Ascending aorta (tissue), 2 donors: ENCODE results near the gene IFT52. TPM values are rescaled to one million over a fixed set of nuclear protein-coding genes. Genes with fewer than 3 reads are reported as not detected.

ENCODE experiments used
- DNase-seq, 2 donors: peaks; one replicate each; pipeline ENCODE4 v3.0.0-alpha.2; 2019; ENCODE audit warnings: low spot score in 2 of 2
- H3K27ac ChIP-seq, 2 donors: fragments of 200-600 bp; sonication (generic); one replicate each; pipeline ENCODE4 v1.5.1; 2016 to 2017; ENCODE audit warnings: mild to moderate bottlenecking in 1 of 2
- H3K27me3 ChIP-seq: fragments of 200-600 bp; sonication (generic); one replicate; pipeline ENCODE4 v1.5.1; 2017
- H3K36me3 ChIP-seq, 2 donors: fragments of 200-600 bp; sonication (generic); one replicate each; pipeline ENCODE4 v1.5.1; 2016
- H3K4me1 ChIP-seq, 2 donors: fragments of 200-600 bp; sonication (generic); one replicate each; pipeline ENCODE4 v1.5.1; 2016 to 2017; ENCODE audit warnings: mild to moderate bottlenecking in 1 of 2
- H3K4me3 ChIP-seq, 2 donors: fragments of 200-600 bp; sonication (generic); one replicate each; pipeline ENCODE4 v1.5.1; 2016 to 2017; ENCODE audit warnings: mild to moderate bottlenecking in 1 of 2
- H3K9me3 ChIP-seq, 2 donors: fragments of 200-600 bp; sonication (generic); one replicate each; pipeline ENCODE4 v1.5.1; 2016
- CTCF ChIP-seq, 3 experiments: fragments of 200-600 bp in 2 of 3; fragments of 450-650 bp in 1 of 3; sonication (generic) in 2 of 3; IDR thresholded peaks; one replicate each; pipeline ENCODE4 v1.5.1; 2016 to 2019; ENCODE audit warnings: antibody characterized with exemption in 3 of 3, mild to moderate bottlenecking in 1 of 3, moderate library complexity in 1 of 3
- intact Hi-C: fragments of 100-400 bp; cut with DNase I; formaldehyde crosslinking; loops from one replicate; pipeline ENCODE4 v1.15.1; 2023
- total RNA-seq: library from RNA; depleted of rRNA; stranded (reverse); fragments of >200 nt; gene quantifications from one replicate; pipeline ENCODE4 v1.1.0, GENCODE V29; 2016

The IFT52 gene
- total RNA-seq, 1 donor from 2014 or later: 15.2 TPM

- no peaks in the 10 kb centered on the region for H3K9me3 ChIP-seq
- no peak for TF ChIP-seq CTCF (IDR thresholded peaks at IDR 0.05)
Observed at GRCh38 chr20:43554369-43554768, 36.4 kb upstream of the IFT52 start.

GRCh38 chr20:43558412-43559146, 32.2 kb upstream of the IFT52 start, which contains the start of gene SGK2:
Gene SGK2, plus strand, starts transcription at chr20:43559027. Its CDS starts 7,469 bp downstream, at chr20:43566496.
- TF ChIP-seq CTCF (IDR thresholded peaks at IDR 0.05): no peak
- DNase-seq: no peak
- Histone ChIP-seq H3K27me3 (no peaks in the 10 kb centered on the region), H3K4me3 (no peak within 1 kb of the TSS), H3K36me3 (no peaks in the 10 kb centered on the region), H3K27ac (no peak within 1 kb of the TSS), H3K9me3 (no peaks in the 10 kb centered on the region), H3K4me1 (no peaks in the 10 kb centered on the region)
- intact Hi-C loops: no loop called here

More at GRCh38 chr20:43554369-43554768, 36.4 kb upstream of the IFT52 start:
- Histone ChIP-seq H3K27me3 (no peaks in the 10 kb centered on the region), H3K4me1 (no peaks in the 10 kb centered on the region), H3K27ac (no peak overlapping the region), H3K36me3 (no peaks in the 10 kb centered on the region), H3K4me3 (no peak overlapping the region)
- DNase-seq: no peak
- intact Hi-C loops: no loop called here

- Histone ChIP-seq H3K27ac (no peak overlapping the region), H3K9me3 (no peaks in the 10 kb centered on the region), H3K4me1 (no peaks in the 10 kb centered on the region), H3K4me3 (no peak overlapping the region), H3K27me3 (no peaks in the 10 kb centered on the region), H3K36me3 (no peaks in the 10 kb centered on the region)
- intact Hi-C loops: no loop called here
- no peak for DNase-seq
- TF ChIP-seq CTCF (IDR thresholded peaks at IDR 0.05): no peak
Observed at GRCh38 chr20:43559147-43559987, 31.4 kb upstream of the IFT52 start.

- intact Hi-C loops: no loop called here
- Histone ChIP-seq H3K4me1 (no peaks in the 10 kb centered on the region), H3K27ac (no peak overlapping the region), H3K9me3 (no peaks in the 10 kb centered on the region), H3K4me3 (no peak overlapping the region), H3K27me3 (no peaks in the 10 kb centered on the region), H3K36me3 (no peaks in the 10 kb centered on the region)
- no peak for DNase-seq
- no peak for TF ChIP-seq CTCF (IDR thresholded peaks at IDR 0.05)
Observed at GRCh38 chr20:43560974-43561373, 29.8 kb upstream of the IFT52 start.

GRCh38 chr20:43563429-43563828, 27.3 kb upstream of the IFT52 start:
- TF ChIP-seq CTCF (IDR thresholded peaks at IDR 0.05): no peak

More at GRCh38 chr20:43563429-43563828, 27.3 kb upstream of the IFT52 start:
- Histone ChIP-seq H3K4me3 (no peak overlapping the region), H3K9me3 (no peaks in the 10 kb centered on the region), H3K4me1 (no peaks in the 10 kb centered on the region), H3K27me3 (no peaks in the 10 kb centered on the region), H3K27ac (no peak overlapping the region), H3K36me3 (no peaks in the 10 kb centered on the region)
- DNase-seq: no peak
- intact Hi-C loops: no loop called here
